H9 (cell line): ENCODE measurements around the gene SLC6A19. TPM values are rescaled to one million over a fixed set of nuclear protein-coding genes. Genes with fewer than 3 reads are reported as not detected.
A peak's percentile ranks its signal among the peaks of the same experiment; 100 is the strongest.

ENCODE experiments used
- DNase-seq: peaks from one replicate; pipeline ENCODE4 v3.0.0-alpha.2; 2017
- H2AFZ ChIP-seq: one replicate; pipeline ENCODE4 v1.6.1; 2013; ENCODE audit warnings: mild to moderate bottlenecking, low read length, control low read depth, moderate library complexity
- H2AK5ac ChIP-seq: 2 replicates; pipeline ENCODE4 v1.6.1; 2013; ENCODE audit warnings: low read length, control low read depth, mixed read lengths; ENCODE audit not compliant: insufficient read length
- H2BK120ac ChIP-seq: one replicate; pipeline ENCODE4 v1.6.1; 2013; ENCODE audit warnings: low read depth, mild to moderate bottlenecking, low read length, control low read depth, inconsistent platforms; ENCODE audit not compliant: poor library complexity, severe bottlenecking
- H2BK12ac ChIP-seq: 2 replicates; pipeline ENCODE4 v1.6.1; 2013; ENCODE audit warnings: low read length, control low read depth, mixed read lengths, low read depth; ENCODE audit not compliant: insufficient read length
- H2BK15ac ChIP-seq: 2 replicates; pipeline ENCODE4 v1.6.1; 2013; ENCODE audit warnings: low read depth, low read length, control low read depth
- H2BK20ac ChIP-seq: one replicate; pipeline ENCODE4 v1.6.1; 2013; ENCODE audit warnings: low read depth, mild to moderate bottlenecking, low read length, control low read depth, inconsistent platforms; ENCODE audit not compliant: poor library complexity, severe bottlenecking
- H2BK5ac ChIP-seq: 2 replicates; pipeline ENCODE4 v1.6.1; 2013; ENCODE audit warnings: low read length, control low read depth, mixed read lengths; ENCODE audit not compliant: insufficient read length
- H3K14ac ChIP-seq: 2 replicates; pipeline ENCODE4 v1.6.1; 2013; ENCODE audit warnings: low read length, control low read depth; ENCODE audit not compliant: insufficient read depth
- H3K18ac ChIP-seq: 2 replicates; pipeline ENCODE4 v1.6.1; 2013; ENCODE audit warnings: low read depth, mild to moderate bottlenecking, mixed read lengths, low read length, control low read depth; ENCODE audit not compliant: insufficient read length
- H3K23ac ChIP-seq: 2 replicates; pipeline ENCODE4 v1.6.1; 2013; ENCODE audit warnings: low read length, control low read depth, mixed read lengths, low read depth; ENCODE audit not compliant: insufficient read length
- H3K23me2 ChIP-seq: 2 replicates; pipeline ENCODE4 v1.6.1; 2013; ENCODE audit warnings: low read depth, mild to moderate bottlenecking, mixed read lengths, low read length, control low read depth; ENCODE audit not compliant: insufficient read length, poor library complexity, severe bottlenecking
- H3K27ac ChIP-seq: 2 replicates; pipeline ENCODE4 v1.5.1; 2013; ENCODE audit warnings: low read length, control low read depth, mixed read lengths, low read depth; ENCODE audit not compliant: insufficient read length
- H3K27me3 ChIP-seq: 2 replicates; pipeline ENCODE4 v1.6.1; 2013; ENCODE audit warnings: low read length, control low read depth, inconsistent platforms; ENCODE audit not compliant: insufficient read depth
- H3K4ac ChIP-seq: 2 replicates; pipeline ENCODE4 v1.6.1; 2013; ENCODE audit warnings: low read depth, mild to moderate bottlenecking, control low read depth, inconsistent platforms, low read length, moderate library complexity
- H3K4me1 ChIP-seq: 2 replicates; pipeline ENCODE4 v1.6.1; 2013; ENCODE audit warnings: low read length, control low read depth, inconsistent platforms; ENCODE audit not compliant: insufficient read depth
- H3K4me2 ChIP-seq: 2 replicates; pipeline ENCODE4 v1.6.1; 2013; ENCODE audit warnings: low read length, control low read depth, mixed read lengths; ENCODE audit not compliant: insufficient read length, insufficient read depth
- H3K56ac ChIP-seq: 2 replicates; pipeline ENCODE4 v1.6.1; 2013; ENCODE audit warnings: low read depth, mild to moderate bottlenecking, mixed read lengths, low read length, control low read depth; ENCODE audit not compliant: insufficient read length
- H3K79me1 ChIP-seq: 2 replicates; pipeline ENCODE4 v1.6.1; 2013; ENCODE audit warnings: low read depth, mild to moderate bottlenecking, moderate library complexity, low read length, control low read depth, inconsistent platforms; ENCODE audit not compliant: insufficient read depth, poor library complexity, severe bottlenecking
- H3K79me2 ChIP-seq: 2 replicates; pipeline ENCODE4 v1.6.1; 2013; ENCODE audit warnings: low read length, control low read depth, inconsistent platforms; ENCODE audit not compliant: insufficient read depth
- H3K9ac ChIP-seq: 2 replicates; pipeline ENCODE4 v1.6.1; 2013; ENCODE audit warnings: low read length, control low read depth, mixed read lengths; ENCODE audit not compliant: insufficient read length; ENCODE audit errors: extremely low read depth
- H3K9me3 ChIP-seq: one replicate; pipeline ENCODE4 v1.6.1; 2013; ENCODE audit warnings: low read depth, low read length, inconsistent platforms; ENCODE audit not compliant: control insufficient read depth
- H3T11ph ChIP-seq: one replicate; pipeline ENCODE4 v1.6.1; 2013; ENCODE audit warnings: mild to moderate bottlenecking, low read length, control low read depth, inconsistent platforms
- H4K20me1 ChIP-seq: one replicate; pipeline ENCODE4 v1.6.1; 2013; ENCODE audit not compliant: control insufficient read depth, insufficient read length, insufficient read depth
- H4K5ac ChIP-seq: 2 replicates; pipeline ENCODE4 v1.6.1; 2013; ENCODE audit warnings: low read depth, mild to moderate bottlenecking, mixed read lengths, low read length, control low read depth; ENCODE audit not compliant: insufficient read length
- H4K8ac ChIP-seq: replicated peaks from 2 replicates; pipeline ENCODE4 v1.6.1; 2013; ENCODE audit warnings: low read length, control low read depth, mixed read lengths, low read depth; ENCODE audit not compliant: insufficient read length
- H4K91ac ChIP-seq: 2 replicates; pipeline ENCODE4 v1.6.1; 2013; ENCODE audit warnings: low read depth, mild to moderate bottlenecking, moderate library complexity, mixed read lengths, low read length, control low read depth; ENCODE audit not compliant: insufficient read length
- H3K27ac Mint-ChIP-seq, 3 experiments: 2 replicates in 2 of 3; 3 replicates in 1 of 3; pipeline ENCODE4 v1.8.0; 2020 to 2021; ENCODE audit warnings: mixed read lengths in 3 of 3, mild to moderate bottlenecking in 1 of 3, moderate library complexity in 1 of 3
- H3K27me3 Mint-ChIP-seq: 2 replicates; pipeline ENCODE4 v1.8.0; 2021; ENCODE audit warnings: low read depth, mild to moderate bottlenecking, moderate library complexity, mixed read lengths
- H3K36me3 Mint-ChIP-seq, 3 experiments: 2 replicates in 2 of 3; 3 replicates in 1 of 3; pipeline ENCODE4 v1.8.0; 2020 to 2021; ENCODE audit warnings: low read depth in 3 of 3, mixed read lengths in 3 of 3; ENCODE audit not compliant: insufficient read depth in 1 of 3
- H3K4me1 Mint-ChIP-seq, 2 experiments: 2 replicates each; pipeline ENCODE4 v1.8.0; 2020; ENCODE audit warnings: mixed read lengths in 2 of 2
- H3K4me3 Mint-ChIP-seq, 2 experiments: 2 replicates in 1 of 2; 3 replicates in 1 of 2; pipeline ENCODE4 v1.8.0; 2020 to 2021; ENCODE audit warnings: mild to moderate bottlenecking in 2 of 2, mixed read lengths in 2 of 2, moderate library complexity in 1 of 2
- H3K9me3 Mint-ChIP-seq, 2 experiments: 2 replicates in 1 of 2; 3 replicates in 1 of 2; pipeline ENCODE4 v1.8.0; 2020; ENCODE audit warnings: mild to moderate bottlenecking in 2 of 2, mixed read lengths in 2 of 2, moderate library complexity in 1 of 2
- WGBS: extraction: QIAGEN DNeasy Blood & Tissue Kit; methylation state at CpG from one replicate; pipeline ENCODE4 v1.1.7; 2013; ENCODE audit warnings: missing lambda C conversion rate, low lambda C conversion rate, mixed read lengths; ENCODE audit not compliant: insufficient read length; ENCODE audit errors: extremely low coverage; 5-methylcytosine and 5-hydroxymethylcytosine counted together
- total RNA-seq: library from RNA; stranded (reverse); gene quantifications from 2 replicates; pipeline ENCODE4 v1.2.1, GENCODE V29; 2021
- TF ChIP-seq, protein P1 (sequence below): fragments of 200-600 bp; sonication (generic); conservative IDR thresholded peaks from 3 replicates; pipeline ENCODE4 v1.8.0; 2021; ENCODE audit warnings: antibody characterized with exemption, mild to moderate bottlenecking

Gene SLC6A19
- total RNA-seq, 1 experiment from 2014 or later = not detected

- Mint-ChIP-seq H3K36me3 (no peaks in the 10 kb centered on the region), H3K9me3 (no peaks in the 10 kb centered on the region), H3K4me3 (no peak overlapping the region), H3K27ac (peak overlapping the region in 1 of 3 experiments; percentile 50; a peak in 1 of 7 replicates), H3K27me3 (peaks cover 8% of the 10 kb centered on the region), H3K4me1 (peaks cover 5 to 6% of the 10 kb centered on the region in 2 experiments; a peak in 2 of 4 replicates)
- Histone ChIP-seq H3K23ac (no peak overlapping the region), H3K9ac (no peak overlapping the region), H2BK15ac (no peak overlapping the region), H4K20me1 (no peaks in the 10 kb centered on the region), H3K9me3 (no peaks in the 10 kb centered on the region), H3K18ac (no peak overlapping the region), H2BK20ac (no peak overlapping the region), H2AK5ac (no peak overlapping the region), H2AFZ (no peak overlapping the region), H3K79me1 (no peaks in the 10 kb centered on the region), H2BK5ac (no peak overlapping the region), H4K8ac (no peak overlapping the region), H3K4ac (no peak overlapping the region), H4K5ac (no peak overlapping the region), H4K91ac (no peak overlapping the region), H3K4me1 (no peaks in the 10 kb centered on the region), H3K23me2 (no peaks in the 10 kb centered on the region), H3K4me2 (no peak overlapping the region), H3T11ph (no peak overlapping the region), H2BK12ac (no peak overlapping the region), H3K79me2 (no peaks in the 10 kb centered on the region), H2BK120ac (no peak overlapping the region), H3K27ac (no peak overlapping the region), H3K14ac (no peak overlapping the region), H3K56ac (no peak overlapping the region), H3K27me3 (no peaks in the 10 kb centered on the region)
- TF ChIP-seq, protein P1, sequence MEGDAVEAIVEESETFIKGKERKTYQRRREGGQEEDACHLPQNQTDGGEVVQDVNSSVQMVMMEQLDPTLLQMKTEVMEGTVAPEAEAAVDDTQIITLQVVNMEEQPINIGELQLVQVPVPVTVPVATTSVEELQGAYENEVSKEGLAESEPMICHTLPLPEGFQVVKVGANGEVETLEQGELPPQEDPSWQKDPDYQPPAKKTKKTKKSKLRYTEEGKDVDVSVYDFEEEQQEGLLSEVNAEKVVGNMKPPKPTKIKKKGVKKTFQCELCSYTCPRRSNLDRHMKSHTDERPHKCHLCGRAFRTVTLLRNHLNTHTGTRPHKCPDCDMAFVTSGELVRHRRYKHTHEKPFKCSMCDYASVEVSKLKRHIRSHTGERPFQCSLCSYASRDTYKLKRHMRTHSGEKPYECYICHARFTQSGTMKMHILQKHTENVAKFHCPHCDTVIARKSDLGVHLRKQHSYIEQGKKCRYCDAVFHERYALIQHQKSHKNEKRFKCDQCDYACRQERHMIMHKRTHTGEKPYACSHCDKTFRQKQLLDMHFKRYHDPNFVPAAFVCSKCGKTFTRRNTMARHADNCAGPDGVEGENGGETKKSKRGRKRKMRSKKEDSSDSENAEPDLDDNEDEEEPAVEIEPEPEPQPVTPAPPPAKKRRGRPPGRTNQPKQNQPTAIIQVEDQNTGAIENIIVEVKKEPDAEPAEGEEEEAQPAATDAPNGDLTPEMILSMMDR = no peak
- no CpG with 5 or more reads among the region's 12 CpGs for WGBS
- DNase-seq = no peak
Measured at GRCh38 chr5:1185629-1186350, 15.6 kb upstream of the SLC6A19 start.
